HG03064 (cell line): ENCODE results near the gene C11orf91.

ENCODE experiments used
- ATAC-seq: cut with Tn5 transposase; IDR thresholded peaks from one replicate; pipeline ENCODE4 v1.9.1; 2021; ENCODE audit warnings: low read depth; ENCODE audit not compliant: unreplicated experiment

The C11orf91 gene

DNA sequence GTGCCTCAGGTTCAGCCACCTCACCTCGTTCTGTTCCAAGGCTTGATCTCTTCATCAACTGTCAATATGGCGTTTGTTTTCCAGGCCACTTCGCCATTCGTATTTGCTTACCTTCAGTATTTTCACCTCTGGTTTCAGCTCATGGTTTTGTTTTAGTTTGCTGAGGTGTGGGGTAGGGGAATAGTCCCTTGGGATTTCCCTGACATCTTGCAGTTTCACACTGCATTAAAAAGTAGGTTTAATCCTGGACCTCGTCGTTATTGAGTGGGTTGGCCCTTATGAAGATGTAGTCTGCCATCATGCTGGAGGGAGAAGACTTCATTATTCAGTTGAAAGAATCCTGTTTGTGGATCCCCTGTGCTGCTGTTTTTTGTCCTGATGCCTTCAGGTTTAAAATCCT lies 46.0 kb downstream of the C11orf91 start:
- ATAC-seq = no peak

DNA sequence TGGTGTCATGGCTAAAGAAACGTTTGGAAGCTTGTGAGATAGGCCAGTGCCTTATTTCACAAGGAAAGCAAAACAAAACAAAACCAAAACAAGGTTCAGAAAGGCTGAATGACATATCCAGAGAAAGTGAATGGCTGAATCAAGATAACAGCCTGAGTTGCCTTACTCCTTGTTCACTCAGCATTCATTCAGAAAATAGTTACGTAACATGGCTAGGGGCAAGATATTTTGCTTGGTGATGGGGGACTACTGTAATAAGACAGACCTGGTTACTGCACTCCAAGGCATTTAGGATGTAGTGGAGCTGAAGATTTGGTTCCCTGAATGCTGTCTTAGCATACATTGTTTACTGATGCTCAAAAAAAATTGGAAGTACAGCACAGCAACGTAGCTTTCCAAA lies 47.7 kb downstream of the C11orf91 start:
- ATAC-seq = no peak

DNA sequence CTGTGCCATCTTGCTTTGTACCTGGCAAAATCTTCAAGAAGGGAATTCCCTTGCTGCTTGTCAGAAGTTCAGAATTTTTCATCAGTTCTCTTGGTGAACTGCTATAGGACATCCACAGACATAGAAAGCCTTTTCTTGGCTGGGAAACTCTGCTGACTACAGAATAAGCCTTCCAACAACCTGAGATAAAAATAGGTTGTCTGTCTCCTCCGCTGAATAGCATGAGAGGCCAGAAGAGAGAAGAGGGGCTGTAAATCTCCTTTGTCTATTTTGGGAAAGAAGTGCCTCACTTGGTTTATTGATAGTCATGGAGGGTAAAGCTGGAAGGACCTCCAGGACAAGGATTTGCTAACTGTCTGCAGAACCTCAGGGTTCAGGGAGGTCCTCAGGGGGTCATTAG lies 48.2 kb downstream of the C11orf91 start:
- no peak for ATAC-seq

DNA sequence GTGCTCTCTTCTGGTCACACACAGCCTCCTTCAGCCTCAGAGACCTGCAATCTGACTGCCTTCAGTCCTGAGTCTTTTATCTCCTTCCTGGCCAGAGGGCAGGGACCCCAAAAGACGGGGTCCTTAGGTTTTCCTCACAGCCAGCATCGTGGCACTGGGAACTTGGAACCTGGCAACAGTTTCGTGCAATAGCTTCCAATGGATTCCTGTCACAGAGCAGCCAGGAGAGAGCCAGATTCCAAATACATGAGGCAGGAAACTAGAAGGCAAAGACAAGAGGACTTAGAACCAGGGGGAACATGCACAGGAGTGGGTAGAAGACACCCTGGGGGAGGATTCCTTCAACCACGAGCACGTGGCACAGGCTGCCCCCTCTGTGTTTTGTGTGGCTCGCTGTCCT lies 48.6 kb downstream of the C11orf91 start:
- ATAC-seq = no peak

DNA sequence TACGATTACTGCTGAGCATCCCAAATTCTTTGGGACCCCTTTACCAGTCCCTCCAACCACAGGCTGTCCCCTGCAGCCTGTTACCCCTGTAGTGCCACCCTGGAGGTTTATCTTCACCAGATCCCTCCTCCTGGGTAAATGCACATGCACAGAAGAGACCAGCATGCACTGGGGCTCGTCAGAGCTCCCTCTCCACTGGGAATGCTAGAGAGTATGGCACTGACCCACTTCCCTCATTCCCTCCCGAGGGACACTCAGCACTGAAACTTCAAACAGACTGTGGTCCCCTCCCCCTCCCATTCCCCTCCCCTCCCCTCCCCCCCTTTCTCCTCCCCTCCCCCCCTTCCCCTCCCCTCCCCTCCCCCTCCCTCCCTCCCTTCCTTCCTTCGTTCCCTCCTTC lies 49.1 kb downstream of the C11orf91 start:
- no peak for ATAC-seq

DNA sequence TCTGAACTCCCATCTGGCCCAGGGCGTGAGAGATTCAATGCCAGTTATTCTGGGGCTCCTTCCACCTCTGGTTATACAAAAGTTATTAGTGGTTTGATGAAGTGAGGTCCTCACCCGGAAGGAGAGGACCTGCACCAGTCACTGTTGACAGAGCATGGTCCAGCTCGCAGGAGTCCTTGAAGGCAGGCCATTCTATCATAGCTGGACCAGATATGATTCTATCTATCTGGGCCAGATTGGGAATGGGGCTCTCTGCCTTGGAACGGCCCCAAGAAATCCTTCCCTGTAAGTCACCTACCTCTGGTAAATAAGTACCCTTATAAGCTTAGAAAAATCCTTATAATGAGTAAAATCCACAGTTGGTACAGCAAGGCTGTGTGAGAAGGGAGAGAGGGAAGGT lies 50.7 kb downstream of the C11orf91 start:
- no peak for ATAC-seq
